ENCODE results near the gene TDRKH. TPM values are rescaled to one million over a fixed set of nuclear protein-coding genes. Genes with fewer than 3 reads are reported as not detected.

The TDRKH gene
- total RNA-seq, 2 experiments from 2014 or later, result 12.7 to 13.1 TPM

GRCh38 chr1:151827853-151828252, 37.6 kb upstream of the TDRKH start:
- CTCF ChIA-PET, result interaction anchor here (0.8 to 1.8 kb wide), 3 partner anchors 10 to 65 kb away, joined by 3 to 5 read pairs (median 3); partner anchors contain the start of gene MRPL9

GRCh38 chr1:151825751-151826660, 35.7 kb upstream of the TDRKH start:
- ChIA-PET CTCF (interaction anchor here (1.8 kb wide), 1 partner anchor 12 kb away, joined by 5 read pairs; no protein-coding TSS in a partner anchor), POLR2A (no interaction called here)

More at GRCh38 chr1:151827853-151828252, 37.6 kb upstream of the TDRKH start:
- POLR2A ChIA-PET, result no interaction called here

- ChIA-PET CTCF (no interaction called here), POLR2A (no interaction called here)
Measured at GRCh38 chr1:151825204-151825603, 34.9 kb upstream of the TDRKH start.

GRCh38 chr1:151823175-151823574, 32.9 kb upstream of the TDRKH start:
- ChIA-PET POLR2A (interaction anchor here (0.5 kb wide), 1 partner anchor 405 kb away, joined by 3 read pairs; no protein-coding TSS in a partner anchor), CTCF (interaction anchor here (1.2 to 1.4 kb wide), 2 partner anchors 12 to 13 kb away, joined by 3 to 6 read pairs; no protein-coding TSS in a partner anchor)

GRCh38 chr1:151822404-151822803, 32.1 kb upstream of the TDRKH start:
- POLR2A ChIA-PET, result interaction anchor here (0.5 to 0.6 kb wide), 2 partner anchors 17 to 404 kb away, joined by 3 read pairs; partner anchors contain the start of gene C2CD4D
- CTCF ChIA-PET, result interaction anchor here (1.0 to 2.5 kb wide), 5 partner anchors 10 to 228 kb away, joined by 3 to 7 read pairs (median 4); no protein-coding TSS in a partner anchor

- ChIA-PET CTCF (interaction anchor here (1.5 to 2.5 kb wide), 2 partner anchors 21 to 227 kb away, joined by 3 to 7 read pairs; no protein-coding TSS in a partner anchor), POLR2A (interaction anchor here (0.5 to 0.9 kb wide), 3 partner anchors 16 to 101 kb away, joined by 4 to 15 read pairs (median 5); partner anchors contain the start of gene C2CD4D)
Measured at GRCh38 chr1:151820940-151821339, 30.6 kb upstream of the TDRKH start.

- POLR2A ChIA-PET, result interaction anchor here (0.5 to 0.9 kb wide), 2 partner anchors 17 to 19 kb away, joined by 4 to 15 read pairs; partner anchors contain the start of gene C2CD4D
- CTCF ChIA-PET, result interaction anchor here (0.6 to 2.5 kb wide), 5 partner anchors 11 to 226 kb away, joined by 3 to 7 read pairs (median 3); no protein-coding TSS in a partner anchor
Measured at GRCh38 chr1:151819976-151820623, 29.8 kb upstream of the TDRKH start.

GRCh38 chr1:151819227-151819835, 29.0 kb upstream of the TDRKH start:
- ChIA-PET POLR2A (no interaction called here), CTCF (interaction anchor here (1.0 kb wide), 1 partner anchor 17 kb away, joined by 3 read pairs; no protein-coding TSS in a partner anchor)

GRCh38 chr1:151817353-151817730, 27.0 kb upstream of the TDRKH start:
- CTCF ChIA-PET, result interaction anchor here (0.9 kb wide), 1 partner anchor 136 kb away, joined by 3 read pairs; no protein-coding TSS in a partner anchor

GRCh38 chr1:151816548-151817352, 26.4 kb upstream of the TDRKH start:
- POLR2A ChIA-PET, result no interaction called here

More at GRCh38 chr1:151817353-151817730, 27.0 kb upstream of the TDRKH start:
- POLR2A ChIA-PET, result no interaction called here

GRCh38 chr1:151815716-151816327, 25.5 kb upstream of the TDRKH start:
- POLR2A ChIA-PET, result no interaction called here
- CTCF ChIA-PET, result no interaction called here

More at GRCh38 chr1:151816548-151817352, 26.4 kb upstream of the TDRKH start:
- CTCF ChIA-PET, result interaction anchor here (0.9 kb wide), 1 partner anchor 136 kb away, joined by 3 read pairs; no protein-coding TSS in a partner anchor

GRCh38 chr1:151814971-151815545, 24.8 kb upstream of the TDRKH start:
- ChIA-PET POLR2A (interaction anchor here (0.6 kb wide), 1 partner anchor 358 kb away, joined by 6 read pairs; no protein-coding TSS in a partner anchor), CTCF (no interaction called here)

- POLR2A ChIA-PET, result interaction anchor here (0.6 kb wide), 1 partner anchor 357 kb away, joined by 6 read pairs; no protein-coding TSS in a partner anchor
- CTCF ChIA-PET, result no interaction called here
Measured at GRCh38 chr1:151814426-151814825, 24.1 kb upstream of the TDRKH start.

GRCh38 chr1:151813271-151813977, 23.1 kb upstream of the TDRKH start:
- POLR2A ChIA-PET, result no interaction called here
- CTCF ChIA-PET, result no interaction called here

GRCh38 chr1:151811181-151811580, 20.9 kb upstream of the TDRKH start:
- POLR2A ChIA-PET, result no interaction called here
- CTCF ChIA-PET, result no interaction called here

GRCh38 chr1:151809985-151810556, 19.8 kb upstream of the TDRKH start:
- ChIA-PET POLR2A (no interaction called here), CTCF (no interaction called here)
